HEK293T (cell line): Measurements from ENCODE around the gene FRMPD1.

ENCODE experiments used
- CTCF ChIA-PET: fragments of 350-600 bp; formaldehyde crosslinking; extraction: SDS; loops from one replicate; lab custom pipeline; 2021; ENCODE audit warnings: antibody characterized with exemption, inconsistent platforms; lab: Yijun Ruan, JAX
- POLR2A ChIA-PET: fragments of 350-600 bp; formaldehyde crosslinking; extraction: SDS; loops from one replicate; lab custom pipeline; 2020; ENCODE audit warnings: antibody characterized with exemption, inconsistent platforms; lab: Yijun Ruan, JAX
- DNase-seq: peaks from one replicate; pipeline ENCODE4 v3.0.0; 2012; ENCODE audit warnings: mixed read lengths; ENCODE audit errors: extremely low spot score
- FOXM1 ChIP-seq: fragments of 450-650 bp; IDR thresholded peaks from 2 replicates; pipeline ENCODE4 v1.6.1; 2017; ENCODE audit warnings: mild to moderate bottlenecking, borderline replicate concordance
- NFRKB ChIP-seq: fragments of 450-650 bp; IDR thresholded peaks from 2 replicates; pipeline ENCODE4 v1.6.1; 2016; ENCODE audit warnings: mild to moderate bottlenecking, moderate library complexity

FRMPD1 gene

DNA sequence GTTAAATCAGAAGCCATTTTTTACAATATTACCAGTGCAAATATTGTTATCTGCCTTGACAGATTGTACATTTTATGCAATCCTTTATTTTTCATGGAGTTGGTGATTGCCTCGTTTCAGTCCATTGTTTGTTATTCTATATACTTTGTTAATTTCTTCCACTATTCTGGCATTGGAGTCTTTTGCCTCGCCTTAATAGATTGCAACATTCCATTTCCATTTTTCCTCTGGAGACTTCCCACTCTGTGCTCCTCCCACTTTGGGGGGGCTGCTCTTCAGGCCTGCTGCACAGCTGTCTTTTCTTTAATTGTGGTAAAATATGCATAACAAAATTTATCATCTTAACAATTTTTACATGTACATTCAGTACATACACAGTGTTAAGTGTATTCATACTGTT lies 145.5 kb downstream of the FRMPD1 start:
- ChIA-PET POLR2A (interaction anchor here (1.6 kb wide), 1 partner anchor 11 kb away, joined by 7 read pairs; the partner anchor contains the start of gene EXOSC3), CTCF (no interaction called here)
- DNase-seq, result no peak
- no peak for TF ChIP-seq FOXM1
- TF ChIP-seq NFRKB, result no peak
